Measurements from ENCODE around the gene BNIP5.

The BNIP5 gene

DNA sequence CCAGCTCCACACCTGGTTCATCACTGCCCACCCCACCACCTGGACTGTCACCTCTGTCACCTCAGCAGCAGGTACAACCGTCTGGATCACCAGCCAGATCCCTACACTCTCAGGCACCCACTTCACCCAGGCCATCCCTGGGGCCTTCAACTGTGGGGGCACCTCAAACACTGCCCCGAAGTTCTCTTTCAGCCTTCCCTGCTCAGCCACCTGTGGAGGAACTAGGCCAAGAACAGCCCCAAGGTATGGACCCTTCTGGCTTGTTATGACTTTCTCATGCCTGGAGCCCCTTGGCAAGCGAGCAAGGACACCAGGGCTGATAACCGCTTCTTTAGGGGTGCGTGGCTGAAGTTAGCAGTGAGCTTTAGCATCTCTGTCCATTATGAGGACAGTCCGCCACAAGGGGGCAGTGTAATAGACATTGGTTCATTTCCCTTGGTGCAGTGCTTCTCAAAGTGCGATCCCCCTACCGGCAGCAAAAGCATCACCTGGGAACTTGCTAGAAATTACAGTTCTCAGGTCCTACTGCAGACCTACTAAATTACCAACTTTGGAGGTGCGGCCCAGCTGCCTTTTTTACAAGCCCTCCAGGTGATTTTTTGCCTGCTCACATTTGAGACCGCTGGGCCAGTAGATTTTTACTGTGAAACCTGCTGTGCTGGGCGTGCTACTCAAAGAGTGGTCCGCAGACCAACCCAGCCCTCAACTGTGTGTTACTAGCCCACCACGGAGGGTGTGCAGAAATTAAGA lies 34.3 kb downstream of the BNIP5 start:
- H3K4me3 ChIP-seq (ENCODE audit: low read depth, low read length), result no peak overlapping the region
- POLR2A ChIA-PET, result no interaction called here
- TF ChIP-seq, protein P1, sequence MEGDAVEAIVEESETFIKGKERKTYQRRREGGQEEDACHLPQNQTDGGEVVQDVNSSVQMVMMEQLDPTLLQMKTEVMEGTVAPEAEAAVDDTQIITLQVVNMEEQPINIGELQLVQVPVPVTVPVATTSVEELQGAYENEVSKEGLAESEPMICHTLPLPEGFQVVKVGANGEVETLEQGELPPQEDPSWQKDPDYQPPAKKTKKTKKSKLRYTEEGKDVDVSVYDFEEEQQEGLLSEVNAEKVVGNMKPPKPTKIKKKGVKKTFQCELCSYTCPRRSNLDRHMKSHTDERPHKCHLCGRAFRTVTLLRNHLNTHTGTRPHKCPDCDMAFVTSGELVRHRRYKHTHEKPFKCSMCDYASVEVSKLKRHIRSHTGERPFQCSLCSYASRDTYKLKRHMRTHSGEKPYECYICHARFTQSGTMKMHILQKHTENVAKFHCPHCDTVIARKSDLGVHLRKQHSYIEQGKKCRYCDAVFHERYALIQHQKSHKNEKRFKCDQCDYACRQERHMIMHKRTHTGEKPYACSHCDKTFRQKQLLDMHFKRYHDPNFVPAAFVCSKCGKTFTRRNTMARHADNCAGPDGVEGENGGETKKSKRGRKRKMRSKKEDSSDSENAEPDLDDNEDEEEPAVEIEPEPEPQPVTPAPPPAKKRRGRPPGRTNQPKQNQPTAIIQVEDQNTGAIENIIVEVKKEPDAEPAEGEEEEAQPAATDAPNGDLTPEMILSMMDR (IDR thresholded peaks at IDR 0.05; ENCODE audit: insufficient read depth, low read length, missing control alignments), result peak; percentile 92
- CTCF ChIA-PET, result interaction anchor here (0.6 to 25.2 kb wide), 37 partner anchors 9 to 457 kb away, joined by 3 to 405 read pairs (median 5); partner anchors contain the start of genes BNIP5 and ETV7
- peak; percentile 36 for DNase-seq (ENCODE audit: low read depth, low spot score)

DNA sequence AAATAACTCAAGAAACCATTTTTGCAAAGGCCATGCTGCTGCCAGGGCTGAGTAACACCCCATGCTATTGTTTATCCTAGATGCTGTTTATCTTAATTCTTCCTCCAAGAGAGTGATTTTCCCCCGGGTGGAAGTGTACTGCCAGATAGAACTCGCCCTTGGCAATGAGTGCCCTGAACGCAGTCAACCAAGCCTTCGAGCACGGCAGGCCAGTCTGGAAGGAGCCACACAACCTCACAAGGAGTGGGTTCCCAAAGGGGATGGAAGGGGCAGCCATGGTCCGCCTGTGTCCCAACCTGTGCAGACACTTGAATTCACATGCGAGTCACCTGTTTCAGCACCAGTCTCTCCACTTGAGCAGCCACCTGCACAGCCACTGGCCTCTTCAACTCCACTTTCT lies 34.9 kb downstream of the BNIP5 start:
- POLR2A ChIA-PET, result no interaction called here
- no peak for DNase-seq (ENCODE audit: low read depth, low spot score)
- CTCF ChIA-PET, result interaction anchor here (0.6 to 25.2 kb wide), 36 partner anchors 8 to 457 kb away, joined by 3 to 405 read pairs (median 5); partner anchors contain the start of genes BNIP5 and ETV7
- TF ChIP-seq, protein P1 (IDR thresholded peaks at IDR 0.05; ENCODE audit: insufficient read depth, low read length, missing control alignments), result no peak
- no peak overlapping the region for H3K4me3 ChIP-seq (ENCODE audit: low read depth, low read length)

DNA sequence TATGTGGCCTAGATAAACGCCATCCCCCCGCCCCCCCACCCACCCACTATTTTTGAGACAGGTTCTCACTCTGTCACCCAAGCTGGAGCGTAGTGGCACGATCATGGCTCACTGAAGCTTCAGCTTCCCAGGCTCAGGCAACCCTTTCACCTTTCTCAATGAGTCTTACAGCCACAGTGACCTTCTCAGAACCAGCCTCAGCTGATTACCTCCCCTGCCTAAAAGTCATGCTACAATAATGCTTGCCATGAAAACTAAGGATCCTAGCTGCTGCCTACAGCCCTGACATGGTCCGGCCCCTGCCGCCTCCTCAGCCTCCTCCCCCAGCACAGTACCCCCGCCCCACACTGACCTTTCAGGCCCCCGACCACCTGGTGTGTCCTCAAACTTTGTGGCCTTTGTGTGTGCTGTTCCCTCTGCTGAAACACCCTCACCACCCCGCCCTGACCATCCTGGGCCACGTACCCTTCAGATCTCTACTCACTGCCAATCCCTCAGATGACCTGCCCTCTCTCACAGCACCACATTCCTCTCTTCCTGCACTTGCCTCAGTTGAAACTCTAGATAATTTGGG lies 35.5 kb downstream of the BNIP5 start:
- ChIA-PET CTCF (interaction anchor here (0.6 to 25.2 kb wide), 11 partner anchors 8 to 101 kb away, joined by 3 to 405 read pairs (median 4); no protein-coding TSS in a partner anchor), POLR2A (no interaction called here)
- no peak for DNase-seq (ENCODE audit: low read depth, low spot score)
- H3K4me3 ChIP-seq (ENCODE audit: low read depth, low read length), result no peak overlapping the region
- TF ChIP-seq, protein P1 (IDR thresholded peaks at IDR 0.05; ENCODE audit: insufficient read depth, low read length, missing control alignments), result no peak

DNA sequence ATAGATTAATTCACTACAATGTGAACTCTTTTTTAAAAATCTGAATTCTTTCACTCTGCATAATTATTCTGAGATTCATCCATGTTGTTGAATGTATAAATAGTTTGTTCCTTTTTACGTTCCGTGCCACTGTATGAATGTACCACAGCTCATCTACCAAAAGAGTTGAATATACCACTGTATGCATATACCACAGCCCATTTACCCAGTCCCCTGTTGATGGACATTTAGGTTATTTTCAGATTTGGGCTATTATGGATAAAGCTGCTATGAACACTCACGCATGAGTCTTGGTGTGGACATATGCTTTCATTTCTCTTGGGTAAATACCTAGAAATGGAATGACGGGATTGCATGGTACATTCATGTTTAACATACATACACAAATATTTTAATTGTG lies 38.7 kb downstream of the BNIP5 start:
- CTCF ChIA-PET, result interaction anchor here (6.5 to 22.2 kb wide), 3 partner anchors 13 to 59 kb away, joined by 36 to 405 read pairs (median 332); no protein-coding TSS in a partner anchor
- POLR2A ChIA-PET, result no interaction called here
- no peak for DNase-seq (ENCODE audit: low read depth, low spot score)
- TF ChIP-seq, protein P1 (IDR thresholded peaks at IDR 0.05; ENCODE audit: insufficient read depth, low read length, missing control alignments), result no peak
- no peak overlapping the region for H3K4me3 ChIP-seq (ENCODE audit: low read depth, low read length)

DNA sequence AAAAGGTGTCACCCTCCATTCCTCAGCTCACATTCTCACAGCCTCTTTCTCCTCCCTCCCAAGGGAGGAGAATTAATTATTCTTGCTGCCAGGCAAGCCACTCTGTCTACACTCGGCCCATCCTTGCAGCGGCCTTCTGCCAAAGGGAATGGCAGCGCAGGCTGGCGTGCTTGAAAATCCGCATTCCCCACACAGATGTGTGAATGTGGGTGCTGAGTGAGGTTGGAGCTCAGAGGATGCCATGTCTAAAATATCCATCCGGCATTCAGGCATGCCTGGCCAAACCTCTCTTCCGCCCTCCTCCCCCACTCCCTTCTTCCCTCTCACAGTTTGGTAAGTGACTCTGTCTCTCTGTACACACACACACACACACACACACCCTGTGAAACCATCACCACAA lies 39.2 kb downstream of the BNIP5 start:
- H3K4me3 ChIP-seq (ENCODE audit: low read depth, low read length), result no peak overlapping the region
- TF ChIP-seq, protein P1 (IDR thresholded peaks at IDR 0.05; ENCODE audit: insufficient read depth, low read length, missing control alignments), result no peak
- POLR2A ChIA-PET, result no interaction called here
- no peak for DNase-seq (ENCODE audit: low read depth, low spot score)
- CTCF ChIA-PET, result interaction anchor here (1.7 to 22.2 kb wide), 4 partner anchors 14 to 59 kb away, joined by 5 to 405 read pairs (median 172); no protein-coding TSS in a partner anchor

DNA sequence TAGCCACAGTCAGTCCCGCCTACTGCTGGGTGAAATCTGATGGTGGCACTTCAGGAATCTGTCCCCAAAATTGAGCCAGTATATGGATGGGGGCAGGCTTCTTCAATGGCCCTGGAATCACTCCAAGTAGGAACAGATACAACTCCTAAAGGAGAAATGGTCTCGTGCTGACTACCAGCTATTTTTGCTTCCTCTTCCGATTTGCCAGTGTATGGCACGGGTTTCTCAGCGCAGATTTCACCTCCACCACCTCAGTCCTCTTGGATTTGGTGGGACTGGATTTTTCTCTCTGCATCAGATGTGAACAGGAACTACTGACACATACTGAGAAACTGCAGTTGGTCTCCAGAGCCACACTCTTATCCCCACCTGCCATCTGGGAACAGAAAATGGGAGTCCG lies 39.6 kb downstream of the BNIP5 start:
- TF ChIP-seq, protein P1 (IDR thresholded peaks at IDR 0.05; ENCODE audit: insufficient read depth, low read length, missing control alignments), result no peak
- DNase-seq (ENCODE audit: low read depth, low spot score), result no peak
- ChIA-PET POLR2A (no interaction called here), CTCF (interaction anchor here (0.8 to 22.2 kb wide), 5 partner anchors 14 to 60 kb away, joined by 3 to 405 read pairs (median 11); no protein-coding TSS in a partner anchor)
- no peak overlapping the region for H3K4me3 ChIP-seq (ENCODE audit: low read depth, low read length)

Data from AG04449 (cell line).